GM23248 (cell line): ENCODE measurements around the gene TPPP3.

Experiments
- EZH2 ChIP-seq: fragments of 200-600 bp; sonication (generic); IDR thresholded peaks from 2 replicates; pipeline ENCODE4 v1.6.1; 2018; ENCODE audit warnings: antibody characterized with exemption, mild to moderate bottlenecking; ENCODE audit not compliant: insufficient read depth, poor library complexity, severe bottlenecking
- EZH2phosphoT487 ChIP-seq: fragments of 200-600 bp; sonication (generic); IDR thresholded peaks from 2 replicates; pipeline ENCODE4 v1.6.1; 2018; ENCODE audit warnings: antibody characterized with exemption, moderate library complexity, mild to moderate bottlenecking, low read depth; ENCODE audit not compliant: insufficient read depth

DNA sequence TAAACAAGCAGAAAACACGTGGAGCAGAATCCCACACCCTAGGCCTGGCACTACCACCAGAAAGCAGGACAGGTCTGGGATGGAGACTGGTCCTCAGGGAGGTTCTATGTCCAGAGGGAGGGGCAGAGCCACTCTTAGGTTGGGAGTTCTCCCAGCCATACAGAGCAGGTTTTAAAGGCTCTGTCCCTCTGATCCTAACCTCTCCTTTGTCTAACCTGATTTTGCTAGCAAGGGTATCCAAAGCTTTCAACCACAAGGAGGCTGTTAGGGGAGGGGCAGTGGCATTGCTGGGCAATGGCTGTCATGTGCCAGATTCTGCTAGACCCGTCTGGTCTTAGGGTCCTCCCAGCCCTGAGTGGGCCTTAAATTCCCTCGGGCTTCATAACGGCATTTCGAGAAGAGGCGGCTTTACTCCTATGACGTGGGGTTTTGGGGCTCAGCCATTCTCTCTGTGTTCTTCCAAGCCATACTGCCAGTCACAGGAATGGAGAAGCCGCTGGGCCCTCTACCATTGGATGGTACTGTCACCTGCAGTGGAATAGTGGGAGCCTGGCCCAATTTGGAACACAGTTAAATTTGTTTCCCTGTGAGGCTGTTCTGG, 5.7 kb downstream of the TPPP3 start:
- TF ChIP-seq EZH2phosphoT487 (no peak), EZH2 (no peak)
